NT2/D1 (cell line): Measurements from ENCODE around the gene HOXA11.

Experiments
- DNase-seq: peaks from one replicate; pipeline ENCODE4 v3.0.0-alpha.2; 2011; ENCODE audit warnings: low read depth, low spot score
- H3K27me3 ChIP-seq: 2 replicates; pipeline ENCODE4 v1.6.0; 2011; ENCODE audit warnings: mild to moderate bottlenecking; ENCODE audit not compliant: insufficient read length, insufficient read depth
- H3K36me3 ChIP-seq: 2 replicates; pipeline ENCODE4 v1.6.1; 2011; ENCODE audit warnings: mild to moderate bottlenecking, low read length, mixed read lengths; ENCODE audit not compliant: insufficient read depth, insufficient read length
- H3K4me1 ChIP-seq: 2 replicates; pipeline ENCODE4 v1.5.1; 2011; ENCODE audit not compliant: insufficient read depth, insufficient read length
- H3K4me3 ChIP-seq: 2 replicates; pipeline ENCODE4 v1.5.1; 2011; ENCODE audit warnings: low read depth; ENCODE audit not compliant: insufficient read length
- H3K9ac ChIP-seq: 2 replicates; pipeline ENCODE4 v1.6.0; 2011; ENCODE audit warnings: low read depth; ENCODE audit not compliant: insufficient read length
- H3K9me3 ChIP-seq: 2 replicates; pipeline ENCODE4 v1.5.1; 2011; ENCODE audit warnings: mild to moderate bottlenecking, low read length; ENCODE audit not compliant: insufficient read depth
- SUZ12 ChIP-seq: IDR thresholded peaks from 2 replicates; pipeline ENCODE4 v1.6.1; 2011; ENCODE audit not compliant: insufficient read length, insufficient read depth; ENCODE audit errors: extremely low read depth
- YY1 ChIP-seq: IDR thresholded peaks from 2 replicates; pipeline ENCODE4 v1.6.1; 2011; ENCODE audit not compliant: insufficient read length, insufficient read depth
- ZNF274 ChIP-seq: IDR thresholded peaks from 2 replicates; pipeline ENCODE4 v1.6.1; 2011; ENCODE audit warnings: mild to moderate bottlenecking, low read depth, low read length

Gene HOXA11

GRCh38 chr7:27148031-27148755 is 36.8 kb downstream of the HOXA11 start:
- Histone ChIP-seq H3K4me3 (no peak overlapping the region), H3K4me1 (peaks cover 3% of the 10 kb centered on the region), H3K9me3 (no peaks in the 10 kb centered on the region; the same call in 1 of the 2 replicates), H3K27me3 (peaks cover 99% of the 10 kb centered on the region), H3K9ac (peak overlapping the region; percentile 21), H3K36me3 (no peaks in the 10 kb centered on the region)
- no peak for DNase-seq
- TF ChIP-seq SUZ12 (no peak), YY1 (no peak), ZNF274 (no peak)

GRCh38 chr7:27147199-27148030 is 37.6 kb downstream of the HOXA11 start, which contains the start of gene HOXA6:
Gene HOXA6 (minus strand): TSS chr7:27147774. CDS start chr7:27147749, 25 bp downstream.
- DNase-seq, result no peak
- Histone ChIP-seq H3K9me3 (no peaks in the 10 kb centered on the region; the same call in 1 of the 2 replicates), H3K36me3 (no peaks in the 10 kb centered on the region), H3K27me3 (peaks cover 99% of the 10 kb centered on the region), H3K4me1 (peaks cover 3% of the 10 kb centered on the region), H3K9ac (peak within 1 kb of the TSS; percentile 21), H3K4me3 (no peak within 1 kb of the TSS)
- TF ChIP-seq ZNF274, result no peak
- TF ChIP-seq YY1, result no peak
- TF ChIP-seq SUZ12, result no peak

- no peak for DNase-seq
- no peak overlapping the region for H3K4me3 ChIP-seq
- peaks cover 99% of the 10 kb centered on the region for H3K27me3 ChIP-seq
- no peaks in the 10 kb centered on the region for H3K36me3 ChIP-seq
- TF ChIP-seq SUZ12, result no peak
- TF ChIP-seq ZNF274, result no peak
- no peak for TF ChIP-seq YY1
- H3K9ac ChIP-seq, result no peak overlapping the region
- H3K9me3 ChIP-seq, result no peaks in the 10 kb centered on the region; the same call in 1 of the 2 replicates
- H3K4me1 ChIP-seq, result peaks cover 3% of the 10 kb centered on the region
These were observed 38.4 kb downstream of the HOXA11 start for GRCh38 chr7:27146491-27147198.

GRCh38 chr7:27145914-27146412 is 39.1 kb downstream of the HOXA11 start:
- TF ChIP-seq SUZ12, result no peak
- no peak for TF ChIP-seq ZNF274
- no peak for TF ChIP-seq YY1
- no peak for DNase-seq
- no peak overlapping the region for H3K9ac ChIP-seq
- no peaks in the 10 kb centered on the region for H3K36me3 ChIP-seq
- no peaks in the 10 kb centered on the region; the same call in 1 of the 2 replicates for H3K9me3 ChIP-seq
- peaks cover 99% of the 10 kb centered on the region for H3K27me3 ChIP-seq
- no peaks in the 10 kb centered on the region for H3K4me1 ChIP-seq
- no peak overlapping the region for H3K4me3 ChIP-seq

- TF ChIP-seq YY1, result no peak
- TF ChIP-seq SUZ12, result no peak
- TF ChIP-seq ZNF274, result no peak
- Histone ChIP-seq H3K9me3 (no peaks in the 10 kb centered on the region; the same call in 1 of the 2 replicates), H3K27me3 (peaks cover 99% of the 10 kb centered on the region), H3K4me1 (no peaks in the 10 kb centered on the region), H3K4me3 (no peak overlapping the region), H3K9ac (no peak overlapping the region), H3K36me3 (no peaks in the 10 kb centered on the region)
- no peak for DNase-seq
These were observed 39.7 kb downstream of the HOXA11 start for GRCh38 chr7:27145165-27145913.

GRCh38 chr7:27144781-27145164 is 40.3 kb downstream of the HOXA11 start:
- DNase-seq, result no peak
- Histone ChIP-seq H3K4me3 (no peak overlapping the region), H3K4me1 (no peaks in the 10 kb centered on the region), H3K27me3 (peaks cover 99% of the 10 kb centered on the region), H3K36me3 (no peaks in the 10 kb centered on the region), H3K9ac (no peak overlapping the region), H3K9me3 (no peaks in the 10 kb centered on the region; the same call in 1 of the 2 replicates)
- TF ChIP-seq ZNF274 (no peak), YY1 (no peak), SUZ12 (no peak)
